Measurements from ENCODE around the gene PCDHGB7. TPM values are rescaled to one million over a fixed set of nuclear protein-coding genes. Genes with fewer than 3 reads are reported as not detected.
"Not testable (repeated sequence)": the region's sequence is repeated elsewhere in the genome, so short reads cannot be mapped to it uniquely, and the experiment has no call there.

Gene PCDHGB7
- total RNA-seq, 1 experiment from 2014 or later = 0.54 TPM

DNA sequence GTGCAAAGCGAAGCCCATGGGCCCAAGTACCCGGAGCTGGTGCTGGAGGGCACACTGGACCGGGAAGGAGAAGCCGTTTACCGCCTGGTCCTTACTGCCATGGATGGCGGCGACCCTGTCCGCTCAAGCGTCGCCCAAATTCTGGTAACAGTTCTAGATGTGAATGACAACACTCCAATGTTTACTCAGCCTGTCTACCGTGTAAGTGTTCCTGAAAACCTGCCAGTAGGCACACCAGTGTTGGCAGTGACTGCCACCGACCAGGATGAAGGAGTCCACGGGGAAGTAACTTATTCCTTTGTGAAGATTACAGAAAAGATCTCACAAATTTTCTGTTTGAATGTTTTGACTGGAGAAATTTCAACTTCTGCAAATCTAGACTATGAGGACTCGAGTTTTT lies 42.9 kb upstream of the PCDHGB7 start:
- DNase-seq (ENCODE audit: low read depth, low spot score) (no peak), ATAC-seq (no peak)
- Histone ChIP-seq H3K4me1 (ENCODE audit: control insufficient read depth in 1 of 2, insufficient read depth in 2 of 2, low read length in 2 of 2) (no peaks in the 10 kb centered on the region), H3K4me2 (ENCODE audit: low read length) (no peak overlapping the region), H3K9me2 (ENCODE audit: insufficient read depth) (no peaks in the 10 kb centered on the region), H3K4me3 (replicated peaks in 1 of 2; ENCODE audit: low read depth in 1 of 2, low read length in 2 of 2) (no peak overlapping the region), H3K27me3 (ENCODE audit: insufficient read depth, low read length) (no peaks in the 10 kb centered on the region), H4K20me1 (ENCODE audit: insufficient read depth) (no peaks in the 10 kb centered on the region), H3K9me3 (ENCODE audit: control insufficient read depth in 1 of 2, insufficient read depth in 1 of 2, low read depth in 1 of 2, low read length in 2 of 2) (peaks cover 0 to 12% of the 10 kb centered on the region in 2 experiments; a peak in 2 of 4 replicates), H3K27ac (ENCODE audit: low read depth, low read length) (no peak overlapping the region), H3K36me3 (ENCODE audit: control insufficient read depth in 1 of 2, insufficient read depth in 2 of 2, low read length in 2 of 2) (no peaks in the 10 kb centered on the region), H3K9ac (ENCODE audit: low read length) (no peak overlapping the region), H2AFZ (ENCODE audit: low read depth, low read length, poor library complexity, severe bottlenecking) (no peak overlapping the region), H3K79me2 (ENCODE audit: insufficient read depth, low read length) (no peaks in the 10 kb centered on the region)
- ChIA-PET RAD21 (ENCODE audit: low non-redundant PET in 1 of 2, low total read pairs in 2 of 2, uncharacterized antibody in 2 of 2, unreplicated experiment in 2 of 2) (no interaction called here), CTCF (no interaction called here), POLR2A (no interaction called here)
- no TSS peak for BruUV-seq (replicated peaks)
- intact Hi-C loops (cut with micrococcal nuclease) = no loop called here
- no peak for TF ChIP-seq ZNF274 (IDR thresholded peaks at IDR 0.05; ENCODE audit: low read depth, low read length)
- no peak for TF ChIP-seq TCF7L2 (IDR thresholded peaks at IDR 0.05; ENCODE audit: borderline replicate concordance, extremely low read depth, insufficient read depth, insufficient read length)

DNA sequence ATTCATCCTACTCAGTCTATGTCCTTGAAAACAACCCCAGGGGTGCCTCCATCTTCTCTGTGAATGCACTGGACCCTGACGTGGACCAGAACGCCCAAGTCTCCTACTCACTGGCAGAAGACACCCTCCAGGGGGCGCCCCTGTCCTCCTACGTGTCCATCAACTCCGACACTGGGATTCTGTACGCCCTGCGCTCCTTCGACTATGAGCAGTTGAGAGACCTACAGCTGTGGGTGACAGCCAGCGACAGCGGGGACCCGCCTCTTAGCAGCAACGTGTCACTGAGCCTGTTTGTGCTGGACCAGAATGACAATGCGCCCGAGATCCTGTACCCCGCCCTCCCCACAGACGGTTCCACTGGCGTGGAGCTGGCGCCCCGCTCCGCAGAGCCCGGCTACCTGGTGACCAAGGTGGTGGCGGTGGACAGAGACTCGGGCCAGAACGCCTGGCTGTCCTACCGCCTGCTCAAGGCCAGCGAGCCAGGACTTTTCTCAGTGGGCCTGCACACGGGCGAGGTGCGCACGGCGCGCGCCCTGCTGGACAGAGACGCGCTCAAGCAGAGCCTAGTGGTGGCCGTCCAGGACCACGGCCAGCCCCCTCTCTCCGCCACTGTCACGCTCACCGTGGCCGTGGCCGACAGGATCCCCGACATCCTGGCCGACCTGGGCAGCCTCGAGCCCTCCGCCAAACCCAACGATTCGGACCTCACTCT lies 41.9 kb upstream of the PCDHGB7 start:
- ATAC-seq; H3K4me3 ChIP-seq (replicated peaks in 1 of 2; ENCODE audit: low read depth in 1 of 2, low read length in 2 of 2); POLR2A ChIA-PET; H3K36me3 ChIP-seq (ENCODE audit: control insufficient read depth in 1 of 2, insufficient read depth in 2 of 2, low read length in 2 of 2); H3K27me3 ChIP-seq (ENCODE audit: insufficient read depth, low read length); DNase-seq (ENCODE audit: low read depth, low spot score); H4K20me1 ChIP-seq (ENCODE audit: insufficient read depth); CTCF ChIA-PET; H3K79me2 ChIP-seq (ENCODE audit: insufficient read depth, low read length); BruUV-seq (replicated peaks); H2AFZ ChIP-seq (ENCODE audit: low read depth, low read length, poor library complexity, severe bottlenecking); H3K4me2 ChIP-seq (ENCODE audit: low read length); intact Hi-C loops (cut with micrococcal nuclease); RAD21 ChIA-PET (ENCODE audit: low non-redundant PET in 1 of 2, low total read pairs in 2 of 2, uncharacterized antibody in 2 of 2, unreplicated experiment in 2 of 2); H3K27ac ChIP-seq (ENCODE audit: low read depth, low read length); H3K9me2 ChIP-seq (ENCODE audit: insufficient read depth); H3K9me3 ChIP-seq (ENCODE audit: control insufficient read depth in 1 of 2, insufficient read depth in 1 of 2, low read depth in 1 of 2, low read length in 2 of 2); H3K9ac ChIP-seq (ENCODE audit: low read length); H3K4me1 ChIP-seq (ENCODE audit: control insufficient read depth in 1 of 2, insufficient read depth in 2 of 2, low read length in 2 of 2): not testable (repeated sequence)
- TF ChIP-seq, protein P1, sequence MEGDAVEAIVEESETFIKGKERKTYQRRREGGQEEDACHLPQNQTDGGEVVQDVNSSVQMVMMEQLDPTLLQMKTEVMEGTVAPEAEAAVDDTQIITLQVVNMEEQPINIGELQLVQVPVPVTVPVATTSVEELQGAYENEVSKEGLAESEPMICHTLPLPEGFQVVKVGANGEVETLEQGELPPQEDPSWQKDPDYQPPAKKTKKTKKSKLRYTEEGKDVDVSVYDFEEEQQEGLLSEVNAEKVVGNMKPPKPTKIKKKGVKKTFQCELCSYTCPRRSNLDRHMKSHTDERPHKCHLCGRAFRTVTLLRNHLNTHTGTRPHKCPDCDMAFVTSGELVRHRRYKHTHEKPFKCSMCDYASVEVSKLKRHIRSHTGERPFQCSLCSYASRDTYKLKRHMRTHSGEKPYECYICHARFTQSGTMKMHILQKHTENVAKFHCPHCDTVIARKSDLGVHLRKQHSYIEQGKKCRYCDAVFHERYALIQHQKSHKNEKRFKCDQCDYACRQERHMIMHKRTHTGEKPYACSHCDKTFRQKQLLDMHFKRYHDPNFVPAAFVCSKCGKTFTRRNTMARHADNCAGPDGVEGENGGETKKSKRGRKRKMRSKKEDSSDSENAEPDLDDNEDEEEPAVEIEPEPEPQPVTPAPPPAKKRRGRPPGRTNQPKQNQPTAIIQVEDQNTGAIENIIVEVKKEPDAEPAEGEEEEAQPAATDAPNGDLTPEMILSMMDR (IDR thresholded peaks at IDR 0.05 in 2 of 3, conservative IDR thresholded peaks at IDR 0.05 in 1 of 3; ENCODE audit: borderline replicate concordance in 1 of 3, insufficient read depth in 1 of 3, low read depth in 2 of 3, low read length in 2 of 3) = peak in 1 of 3 experiments; percentile 21; a peak in 1 of 6 replicates
